OCI-LY7 (cell line): ENCODE data around the gene GIPR.

ENCODE experiments used
- CTCF ChIP-seq: fragments of 200-600 bp; sonication (generic); conservative IDR thresholded peaks from 2 replicates; pipeline ENCODE4 v1.5.1; 2014; ENCODE audit warnings: mild to moderate bottlenecking, antibody characterized with exemption, low read length, moderate library complexity, mixed read lengths
- EZH2phosphoT487 ChIP-seq: fragments of 200-600 bp; sonication (generic); IDR thresholded peaks from 2 replicates; pipeline ENCODE4 v1.6.1; 2018; ENCODE audit warnings: low read depth, borderline replicate concordance, mild to moderate bottlenecking, mixed run types, antibody characterized with exemption, low read length, moderate library complexity, mixed read lengths

GRCh38 chr19:45636902-45637301, 31.1 kb upstream of the GIPR start:
- TF ChIP-seq EZH2phosphoT487 (no peak), CTCF (no peak)
